Activated CD8-positive, alpha-beta T cell treated with anti-CD3 and anti-CD28 coated beads for 36 hours (primary cell): ENCODE measurements around the gene RRP1B. TPM values are rescaled to one million over a fixed set of nuclear protein-coding genes. Genes with fewer than 3 reads are reported as not detected.

Experiments used
- ATAC-seq: fragments of 200-7000 bp; cut with Tn5 transposase; one replicate; pipeline ENCODE4 v1.10.0; 2021; ENCODE audit warnings: mild to moderate bottlenecking, moderate library complexity
- CTCF ChIA-PET: fragments of 350-600 bp; sonication (Branson Sonifier 250); formaldehyde crosslinking; loops from one replicate; lab custom pipeline; 2021; ENCODE audit warnings: antibody characterized with exemption; lab: Charles Lee
- POLR2A ChIA-PET: fragments of 350-600 bp; sonication (Branson Sonifier 250); formaldehyde crosslinking; loops from one replicate; lab custom pipeline; 2021; ENCODE audit warnings: antibody characterized with exemption; lab: Charles Lee
- DNase-seq: peaks from one replicate; pipeline ENCODE4 v3.0.0-alpha.2; 2020
- H3K27ac Mint-ChIP-seq: one replicate; pipeline ENCODE4 v1.8.0; 2021; ENCODE audit warnings: mild to moderate bottlenecking, mixed read lengths
- H3K27me3 Mint-ChIP-seq: one replicate; pipeline ENCODE4 v1.8.0; 2021; ENCODE audit warnings: mixed read lengths
- H3K36me3 Mint-ChIP-seq: one replicate; pipeline ENCODE4 v1.8.0; 2021; ENCODE audit warnings: low read depth, mixed read lengths
- H3K4me1 Mint-ChIP-seq: one replicate; pipeline ENCODE4 v1.8.0; 2021; ENCODE audit warnings: low read depth, mixed read lengths
- H3K4me3 Mint-ChIP-seq: one replicate; pipeline ENCODE4 v1.8.0; 2021; ENCODE audit warnings: mild to moderate bottlenecking, moderate library complexity, mixed read lengths
- H3K9me3 Mint-ChIP-seq: one replicate; pipeline ENCODE4 v1.8.0; 2021; ENCODE audit warnings: mixed read lengths
- intact Hi-C: fragments of 100-400 bp; cut with micrococcal nuclease; formaldehyde crosslinking; loops from one replicate; pipeline ENCODE4 v1.10.0; 2022
- microRNA-seq: library from miRNA; unstranded; fragments of <30 nt; microRNA quantifications from one replicate; pipeline ENCODE4 v1.2.0, GENCODE V29; 2022; ENCODE audit warnings: borderline microRNAs expressed, borderline replicate concordance
- total RNA-seq, 2 experiments: library from RNA; stranded (reverse); gene quantifications; one replicate each; pipeline ENCODE4 v1.2.3, GENCODE V29; 2021
- TF ChIP-seq, protein P1 (sequence below): fragments of 200-600 bp; IDR thresholded peaks from one replicate; pipeline ENCODE4 v1.8.0; 2022; ENCODE audit warnings: antibody characterized with exemption, mild to moderate bottlenecking

The RRP1B gene
- total RNA-seq, 2 experiments from 2014 or later, result 76.7 to 78.5 TPM

GRCh38 chr21:43741423-43742096 is 82.2 kb downstream of the RRP1B start:
- ATAC-seq (no peak), DNase-seq (no peak)
- Mint-ChIP-seq H3K4me3 (no peak overlapping the region), H3K9me3 (no peaks in the 10 kb centered on the region), H3K36me3 (peaks cover 22% of the 10 kb centered on the region), H3K27ac (no peak overlapping the region), H3K4me1 (peaks cover 8% of the 10 kb centered on the region), H3K27me3 (no peaks in the 10 kb centered on the region)
- CTCF ChIA-PET, result no interaction called here
- POLR2A ChIA-PET, result interaction anchor here (1.6 kb wide), 1 partner anchor 13 kb away, joined by 6 read pairs; no protein-coding TSS in a partner anchor
- intact Hi-C loops, result no loop called here
- TF ChIP-seq, protein P1, sequence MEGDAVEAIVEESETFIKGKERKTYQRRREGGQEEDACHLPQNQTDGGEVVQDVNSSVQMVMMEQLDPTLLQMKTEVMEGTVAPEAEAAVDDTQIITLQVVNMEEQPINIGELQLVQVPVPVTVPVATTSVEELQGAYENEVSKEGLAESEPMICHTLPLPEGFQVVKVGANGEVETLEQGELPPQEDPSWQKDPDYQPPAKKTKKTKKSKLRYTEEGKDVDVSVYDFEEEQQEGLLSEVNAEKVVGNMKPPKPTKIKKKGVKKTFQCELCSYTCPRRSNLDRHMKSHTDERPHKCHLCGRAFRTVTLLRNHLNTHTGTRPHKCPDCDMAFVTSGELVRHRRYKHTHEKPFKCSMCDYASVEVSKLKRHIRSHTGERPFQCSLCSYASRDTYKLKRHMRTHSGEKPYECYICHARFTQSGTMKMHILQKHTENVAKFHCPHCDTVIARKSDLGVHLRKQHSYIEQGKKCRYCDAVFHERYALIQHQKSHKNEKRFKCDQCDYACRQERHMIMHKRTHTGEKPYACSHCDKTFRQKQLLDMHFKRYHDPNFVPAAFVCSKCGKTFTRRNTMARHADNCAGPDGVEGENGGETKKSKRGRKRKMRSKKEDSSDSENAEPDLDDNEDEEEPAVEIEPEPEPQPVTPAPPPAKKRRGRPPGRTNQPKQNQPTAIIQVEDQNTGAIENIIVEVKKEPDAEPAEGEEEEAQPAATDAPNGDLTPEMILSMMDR, result no peak

DNA sequence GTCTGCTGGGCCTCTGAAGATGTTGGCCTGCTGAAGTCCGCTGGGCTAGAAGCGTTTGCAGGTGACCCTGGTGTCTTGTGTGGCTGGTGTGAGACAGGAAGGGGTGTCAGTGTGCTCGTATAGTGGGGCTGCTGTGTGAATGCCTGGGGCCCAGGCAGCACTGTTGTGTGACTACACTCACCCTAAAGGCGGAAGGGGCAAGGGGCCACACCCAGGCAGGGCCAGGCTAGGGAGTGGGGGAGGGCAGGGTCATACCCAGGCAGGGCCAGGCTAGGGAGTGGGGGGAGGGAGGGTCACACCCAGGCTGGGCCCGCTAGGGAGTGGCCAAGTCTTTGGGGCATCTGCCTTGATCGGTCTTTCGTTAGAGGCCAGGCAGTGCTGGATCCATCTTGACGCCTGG is 84.6 kb downstream of the RRP1B start:
- intact Hi-C loops, result no loop called here
- Mint-ChIP-seq H3K27ac (no peak overlapping the region), H3K36me3 (peaks cover 17% of the 10 kb centered on the region), H3K4me3 (no peak overlapping the region), H3K27me3 (no peaks in the 10 kb centered on the region), H3K9me3 (no peaks in the 10 kb centered on the region), H3K4me1 (peaks cover 8% of the 10 kb centered on the region)
- ATAC-seq, result no peak
- POLR2A ChIA-PET, result no interaction called here
- CTCF ChIA-PET, result no interaction called here
- no peak for DNase-seq
- TF ChIP-seq, protein P1, result no peak

- no peak overlapping the region for H3K4me3 Mint-ChIP-seq
- no peak overlapping the region for H3K27ac Mint-ChIP-seq
- POLR2A ChIA-PET, result interaction anchor here (1.4 kb wide), 1 partner anchor 20 kb away, joined by 3 read pairs; no protein-coding TSS in a partner anchor
- H3K9me3 Mint-ChIP-seq, result no peaks in the 10 kb centered on the region
- TF ChIP-seq, protein P1, result no peak
- H3K4me1 Mint-ChIP-seq, result peaks cover 4% of the 10 kb centered on the region
- ATAC-seq, result no peak
- H3K36me3 Mint-ChIP-seq, result peaks cover 13% of the 10 kb centered on the region
- no peaks in the 10 kb centered on the region for H3K27me3 Mint-ChIP-seq
- intact Hi-C loops, result no loop called here
- no peak for DNase-seq
- CTCF ChIA-PET, result no interaction called here
These were observed 85.4 kb downstream of the RRP1B start for GRCh38 chr21:43744725-43745124.

Small RNAs within 50 kb of the gene (microRNA-seq; reads per million reads assigned to microRNA genes)
- not detected for gene MIR6070

Other genes with a start within 250 kb of the RRP1B start
- gene SIK1, start 232.4 kb upstream of the RRP1B start, total RNA-seq, result 10 to 100 TPM; 23.8 to 27.3 TPM
- gene HSF2BP, start 72 bp upstream of the RRP1B start, total RNA-seq, result 1 to 10 TPM; 1.5 TPM
- gene PDXK, start 59.6 kb downstream of the RRP1B start, total RNA-seq, result 100 to 1,000 TPM; 118 to 122 TPM
- gene CSTB, start 116.7 kb downstream of the RRP1B start, total RNA-seq, result 10 to 100 TPM; 18.6 to 20.7 TPM
- gene RRP1, start 130.0 kb downstream of the RRP1B start, total RNA-seq, result 10 to 100 TPM; 61.1 to 62.9 TPM
- gene AGPAT3, start 205.7 kb downstream of the RRP1B start, total RNA-seq, result 10 to 100 TPM; 59.3 to 62.2 TPM